Adipose tissue (tissue), 3 donors: ENCODE measurements around the gene CYB5D1. TPM values are rescaled to one million over a fixed set of nuclear protein-coding genes. Genes with fewer than 3 reads are reported as not detected.

ENCODE experiments used
- H3K27ac ChIP-seq: one replicate; pipeline ENCODE4 v1.5.1; 2013; ENCODE audit warnings: low read depth, low read length
- WGBS, 3 donors: extraction: QIAGEN DNeasy Blood & Tissue Kit; methylation state at CpG; one replicate each; pipeline ENCODE4 v1.1.7; 2013; 5-methylcytosine and 5-hydroxymethylcytosine counted together
- polyA plus RNA-seq, 3 donors: library from polyadenylated mRNA; stranded (reverse); fragments of 200-250 nt; gene quantifications; one replicate each; pipeline ENCODE4 v1.2.3, GENCODE V29; 2013
- donor health status: healthy with polysubstance abuse.
- donor health status: Bipolar disorder and iron deficiency.
- donor health status: healthy.

CYB5D1 gene
- polyA plus RNA-seq, 3 donors = 8.9 to 15.4 (median 11.2) TPM

GRCh38 chr17:7894866-7895265, 37.1 kb downstream of the CYB5D1 start:
- WGBS, 3 donors = 79 to 91% (median 88%) methylated on average over 8 of the region's 8 CpGs
- H3K27ac ChIP-seq = no peak overlapping the region

GRCh38 chr17:7897090-7897489, 39.3 kb downstream of the CYB5D1 start:
- 78 to 88% (median 86%) methylated on average over 13 of the region's 13 CpGs for WGBS, 3 donors
- H3K27ac ChIP-seq = no peak overlapping the region

GRCh38 chr17:7897773-7898172, 40.0 kb downstream of the CYB5D1 start:
- 32 to 41% (median 39%) methylated on average over 6 of the region's 6 CpGs for WGBS, 3 donors
- H3K27ac ChIP-seq = no peak overlapping the region

- 82 to 87% (median 87%) methylated on average over 22 of the region's 22 CpGs for WGBS, 3 donors
- H3K27ac ChIP-seq = no peak overlapping the region
These were observed 45.6 kb downstream of the CYB5D1 start for GRCh38 chr17:7903154-7904103.

GRCh38 chr17:7909089-7909488, 51.3 kb downstream of the CYB5D1 start:
- no peak overlapping the region for H3K27ac ChIP-seq
- WGBS, 3 donors = 91 to 93% (median 93%) methylated on average over 29 of the region's 29 CpGs

GRCh38 chr17:7910281-7910680, 52.5 kb downstream of the CYB5D1 start:
- WGBS, 3 donors = 94 to 97% (median 95%) methylated on average over 15 of the region's 15 CpGs
- H3K27ac ChIP-seq = no peak overlapping the region

- 73 to 93% (median 79%) methylated on average over 13 of the region's 13 CpGs for WGBS, 3 donors
- no peak overlapping the region for H3K27ac ChIP-seq
These were observed 52.9 kb downstream of the CYB5D1 start for GRCh38 chr17:7910711-7911110.

- no peak overlapping the region for H3K27ac ChIP-seq
- whole genome bisulfite sequencing, 3 donors = 59 to 85% (median 65%) methylated on average over 9 of the region's 9 CpGs
These were observed 53.3 kb downstream of the CYB5D1 start for GRCh38 chr17:7911116-7911515.

Other genes starting within 250 kb of the CYB5D1 start
- 10 to 100 TPM; 14.7 to 29.9 (median 23.3) TPM for gene FXR2, start 243.1 kb upstream of the CYB5D1 start, polyA plus RNA-seq
- gene SAT2, start 230.2 kb upstream of the CYB5D1 start, polyA plus RNA-seq = 100 to 1,000 TPM in 2 of 3 donors, 10 to 100 TPM in 1; 93.7 to 142 (median 130) TPM
- gene SHBG, start 227.9 kb upstream of the CYB5D1 start, polyA plus RNA-seq = under 1 TPM; 0.32 to 0.67 (median 0.45) TPM
- gene ATP1B2, start 207.1 kb upstream of the CYB5D1 start, polyA plus RNA-seq = 1 to 10 TPM in 2 of 3 donors, under 1 TPM in 1; 0.51 to 2.2 (median 1.5) TPM
- gene TP53, start 170.5 kb upstream of the CYB5D1 start, polyA plus RNA-seq = 10 to 100 TPM; 13.5 to 17.8 (median 16.6) TPM
- 1 to 10 TPM; 2.8 to 5.6 (median 5.0) TPM for gene WRAP53, start 169.5 kb upstream of the CYB5D1 start, polyA plus RNA-seq
- gene EFNB3, start 152.8 kb upstream of the CYB5D1 start, polyA plus RNA-seq = 1 to 10 TPM in 1 of 3 donors, under 1 TPM in 2; 0.54 to 1.1 (median 0.89) TPM
- gene DNAH2, start 140.3 kb upstream of the CYB5D1 start, polyA plus RNA-seq = under 1 TPM; 0.03 to 0.79 (median 0.19) TPM
- gene KDM6B, start 23.8 kb upstream of the CYB5D1 start, polyA plus RNA-seq = 10 to 100 TPM in 2 of 3 donors, 1 to 10 TPM in 1; 4.6 to 44.6 (median 21.6) TPM
- gene TMEM88, start 2.9 kb upstream of the CYB5D1 start, polyA plus RNA-seq = 10 to 100 TPM; 10.4 to 85.7 (median 77.4) TPM
- 100 to 1,000 TPM in 2 of 3 donors, 10 to 100 TPM in 1; 69.0 to 191 (median 132) TPM for gene NAA38, start 444 bp upstream of the CYB5D1 start, polyA plus RNA-seq
- gene CHD3, start 30.8 kb downstream of the CYB5D1 start, polyA plus RNA-seq = 100 to 1,000 TPM in 1 of 3 donors, 10 to 100 TPM in 2; 38.4 to 169 (median 39.4) TPM
- 1 to 10 TPM; 1.9 to 2.2 (median 2.0) TPM for gene RNF227, start 58.3 kb downstream of the CYB5D1 start, polyA plus RNA-seq
- 1 to 10 TPM in 2 of 3 donors, under 1 TPM in 1; 0.77 to 1.9 (median 1.7) TPM for gene KCNAB3, start 71.9 kb downstream of the CYB5D1 start, polyA plus RNA-seq
- 100 to 1,000 TPM in 1 of 3 donors, 10 to 100 TPM in 2; 51.1 to 132 (median 89.0) TPM for gene TRAPPC1, start 73.9 kb downstream of the CYB5D1 start, polyA plus RNA-seq
- gene CNTROB, start 74.2 kb downstream of the CYB5D1 start, polyA plus RNA-seq = 10 to 100 TPM; 10.8 to 28.0 (median 15.7) TPM
- under 1 TPM; 0.04 to 0.15 (median 0.11) TPM for gene GUCY2D, start 144.6 kb downstream of the CYB5D1 start, polyA plus RNA-seq
- 1 to 10 TPM in 2 of 3 donors, under 1 TPM in 1; 0.71 to 1.2 (median 1.0) TPM for gene ALOX15B, start 181.1 kb downstream of the CYB5D1 start, polyA plus RNA-seq
- gene ALOX12B, start 229.7 kb downstream of the CYB5D1 start, polyA plus RNA-seq = under 1 TPM in 1 of 3 donors, not detected in 2; 0.79 TPM